Testis (tissue), 3 donors: ENCODE results near the gene CAMK2B. TPM values are rescaled to one million over a fixed set of nuclear protein-coding genes. Genes with fewer than 3 reads are reported as not detected.

Source experiments
- DNase-seq: peaks from one replicate; pipeline ENCODE4 v3.0.0-alpha.2; 2019
- H3K27ac ChIP-seq, 2 donors: fragments of 200-600 bp; sonication (generic); one replicate each; pipeline ENCODE4 v1.5.1; 2019
- H3K27me3 ChIP-seq: fragments of 200-600 bp; sonication (generic); one replicate; pipeline ENCODE4 v1.5.1; 2019
- H3K36me3 ChIP-seq: fragments of 200-600 bp; sonication (generic); one replicate; pipeline ENCODE4 v1.5.1; 2017; ENCODE audit warnings: low read depth; ENCODE audit errors: missing control alignments
- H3K4me1 ChIP-seq: fragments of 200-600 bp; sonication (generic); one replicate; pipeline ENCODE4 v1.5.1; 2019
- H3K4me3 ChIP-seq, 2 donors: fragments of 200-600 bp; sonication (generic); one replicate each; pipeline ENCODE4 v1.5.1; 2017 to 2019
- H3K9me3 ChIP-seq: fragments of 200-600 bp; sonication (generic); one replicate; pipeline ENCODE4 v1.5.1; 2017
- CTCF ChIP-seq, 3 experiments: fragments of 450-650 bp in 2 of 3; fragments of 200-600 bp in 1 of 3; sonication (generic) in 1 of 3; IDR thresholded peaks; one replicate each; pipeline ENCODE4 v1.5.1; 2016 to 2019; ENCODE audit warnings: antibody characterized with exemption in 3 of 3, mild to moderate bottlenecking in 2 of 3, moderate library complexity in 1 of 3
- POLR2A ChIP-seq: fragments of 450-650 bp; IDR thresholded peaks from one replicate; pipeline ENCODE4 v1.6.1; 2017; ENCODE audit warnings: antibody characterized with exemption, mild to moderate bottlenecking, moderate library complexity
- WGBS, 2 donors: methylation state at CpG; one replicate each; pipeline ENCODE4 v1.1.5; 2018; 5-methylcytosine and 5-hydroxymethylcytosine counted together
- intact Hi-C: fragments of 100-400 bp; cut with DNase I; formaldehyde crosslinking; loops from one replicate; pipeline ENCODE4 v1.15.1; 2023; ENCODE audit warnings: low total_unique reads
- polyA plus RNA-seq: library from polyadenylated mRNA; stranded (reverse); fragments of 350-450 nt; fragmentation: Illumina TruSeq; extraction: RNeasy Lipid Tissue Mini Kit (QIAGEN cat#74804); gene quantifications from one replicate; pipeline ENCODE4 v1.2.3, GENCODE V29; 2014; ENCODE audit warnings: low read depth, low replicate concordance; ENCODE audit not compliant: insufficient read depth
- total RNA-seq, 2 donors: library from RNA; depleted of rRNA; stranded (reverse); fragments of >200 nt; gene quantifications; one replicate each; pipeline ENCODE4 v1.2.3, GENCODE V29; 2016

Gene CAMK2B
- total and polyA plus RNA-seq, 3 donors from 2014 or later = 4.0 to 12.5 (median 12.1) TPM

- TF ChIP-seq POLR2A (no peak), CTCF (IDR thresholded peaks at IDR 0.05) (no peak)
- H3K9me3 ChIP-seq = no peaks in the 10 kb centered on the region
- no peak overlapping the region for H3K4me3 ChIP-seq
- WGBS, 2 donors = 55 to 66% methylated on average over 14 to 17 of the region's 17 CpGs
- H3K4me1 ChIP-seq = no peaks in the 10 kb centered on the region
- no peaks in the 10 kb centered on the region for H3K27me3 ChIP-seq
- intact Hi-C loops = no loop called here
- DNase-seq = no peak
- H3K36me3 ChIP-seq = no peaks in the 10 kb centered on the region
- no peak overlapping the region for H3K27ac ChIP-seq
Observed at GRCh38 chr7:44275957-44276570, 49.3 kb downstream of the CAMK2B start.

DNA sequence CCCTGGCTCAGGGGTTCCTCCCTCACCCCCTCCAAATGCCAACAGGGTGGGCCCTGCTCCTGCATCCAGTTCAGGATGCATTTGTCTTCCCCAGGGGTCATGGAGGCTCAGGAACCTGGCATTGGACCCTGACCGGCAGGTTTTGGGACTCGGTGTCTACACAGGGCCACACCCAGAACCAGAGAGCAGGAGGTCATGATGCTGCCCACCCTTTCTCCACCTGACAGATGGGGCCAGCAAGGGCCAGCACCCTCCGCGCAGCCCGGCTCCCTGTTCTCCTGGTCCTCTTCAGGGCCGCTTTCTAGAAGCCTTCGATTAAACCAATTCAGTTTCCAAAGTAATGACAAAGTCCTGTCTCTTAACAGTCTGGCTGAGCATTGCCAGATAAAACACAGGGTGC lies 50.2 kb downstream of the CAMK2B start:
- Histone ChIP-seq H3K4me1 (no peaks in the 10 kb centered on the region), H3K27ac (no peak overlapping the region), H3K4me3 (no peak overlapping the region), H3K36me3 (no peaks in the 10 kb centered on the region), H3K27me3 (no peaks in the 10 kb centered on the region), H3K9me3 (no peaks in the 10 kb centered on the region)
- no peak for TF ChIP-seq CTCF (IDR thresholded peaks at IDR 0.05)
- TF ChIP-seq POLR2A = no peak
- WGBS, 2 donors = 86 to 89% methylated on average over 5 to 7 of the region's 7 CpGs
- DNase-seq = no peak
- intact Hi-C loops = no loop called here

DNA sequence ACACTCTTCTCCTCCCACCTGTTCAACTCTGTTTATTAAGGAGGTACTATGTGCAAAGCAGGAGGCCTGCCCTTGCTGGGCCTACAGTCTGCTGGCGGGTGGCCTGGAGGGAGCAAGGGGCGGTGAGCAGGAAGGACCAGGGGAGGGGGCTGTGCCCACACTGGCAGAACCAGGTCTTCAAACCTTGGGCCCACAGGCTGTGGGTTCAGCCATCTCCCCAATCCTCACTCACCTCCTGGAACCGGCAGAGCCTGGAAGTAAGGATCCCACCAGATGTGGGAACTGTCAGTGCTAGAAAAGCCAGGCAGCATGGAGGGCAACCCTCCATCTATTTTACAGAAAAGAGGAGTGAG lies 50.8 kb downstream of the CAMK2B start:
- Histone ChIP-seq H3K36me3 (no peaks in the 10 kb centered on the region), H3K4me3 (no peak overlapping the region), H3K27me3 (no peaks in the 10 kb centered on the region), H3K27ac (no peak overlapping the region), H3K4me1 (no peaks in the 10 kb centered on the region), H3K9me3 (no peaks in the 10 kb centered on the region)
- 67 to 97% methylated on average over 3 of the region's 3 CpGs for WGBS, 2 donors
- DNase-seq = no peak
- intact Hi-C loops = no loop called here
- TF ChIP-seq POLR2A (no peak), CTCF (IDR thresholded peaks at IDR 0.05) (no peak)

- no peak for TF ChIP-seq POLR2A
- TF ChIP-seq CTCF (IDR thresholded peaks at IDR 0.05) = no peak
- Histone ChIP-seq H3K36me3 (no peaks in the 10 kb centered on the region), H3K27me3 (no peaks in the 10 kb centered on the region), H3K27ac (no peak overlapping the region), H3K9me3 (no peaks in the 10 kb centered on the region), H3K4me3 (no peak overlapping the region), H3K4me1 (no peaks in the 10 kb centered on the region)
- DNase-seq = no peak
- WGBS, 2 donors = 84 to 86% methylated on average over 21 to 22 of the region's 22 CpGs
- intact Hi-C loops = no loop called here
Observed at GRCh38 chr7:44273681-44274622, 51.4 kb downstream of the CAMK2B start.
